ENCODE measurements around the gene C16orf74. TPM values are rescaled to one million over a fixed set of nuclear protein-coding genes. Genes with fewer than 3 reads are reported as not detected.

Gene C16orf74
- total and polyA plus RNA-seq, 5 donors from 2014 or later = 5.5 to 41.6 (median 26.2) TPM

GRCh38 chr16:85781695-85782370, 30.9 kb upstream of the C16orf74 start:
- DNase-seq (no peak), ATAC-seq (ENCODE audit: low read depth in 2 of 2) (no peak)
- Histone ChIP-seq H3K4me3 (ENCODE audit: low read depth, low read length) (no peak overlapping the region), H3K27ac (ENCODE audit: insufficient read depth, low read length, poor library complexity, severe bottlenecking) (no peak overlapping the region), H3K36me3 (ENCODE audit: control insufficient read depth, insufficient read depth, low read length) (peaks cover 56% of the 10 kb centered on the region), H3K9me3 (ENCODE audit: control insufficient read depth in 2 of 2, low read length in 2 of 2) (no peaks in the 10 kb centered on the region), H3K27me3 (ENCODE audit: control insufficient read depth, insufficient read depth, low read length) (no peaks in the 10 kb centered on the region), H3K4me1 (ENCODE audit: control insufficient read depth, insufficient read depth, low read length, poor library complexity, severe bottlenecking) (no peaks in the 10 kb centered on the region)
- Mint-ChIP-seq H3K27ac (no peak overlapping the region), H3K27me3 (no peaks in the 10 kb centered on the region), H3K4me3 (no peak overlapping the region), H3K36me3 (peaks cover 51% of the 10 kb centered on the region), H3K9me3 (no peaks in the 10 kb centered on the region), H3K4me1 (peaks cover 0 to 12% (median 2%) of the 10 kb centered on the region in 4 donors)

DNA sequence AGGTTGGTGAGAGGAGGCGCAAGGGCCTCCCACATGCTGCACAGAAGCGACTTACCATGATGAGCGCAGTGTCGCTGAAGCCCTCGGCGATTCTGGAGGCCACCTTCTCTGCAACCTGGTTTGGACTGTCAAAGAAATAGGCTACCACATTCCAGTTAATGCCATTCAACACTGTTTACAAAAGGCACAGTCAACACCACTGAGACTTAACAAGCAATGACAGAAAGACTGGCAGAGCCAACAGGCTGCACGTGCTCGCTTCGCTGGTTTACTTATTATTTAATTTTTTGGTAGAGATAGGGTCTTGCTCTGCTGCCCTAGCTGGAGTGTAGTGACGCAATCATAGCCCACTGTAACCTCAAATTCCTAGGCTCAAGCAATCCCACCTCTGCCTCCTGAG, 30.3 kb upstream of the C16orf74 start:
- DNase-seq (no peak), ATAC-seq (ENCODE audit: low read depth in 2 of 2) (no peak)
- H3K36me3 ChIP-seq (ENCODE audit: control insufficient read depth, insufficient read depth, low read length) = peaks cover 52% of the 10 kb centered on the region
- no peaks in the 10 kb centered on the region for H3K9me3 ChIP-seq (ENCODE audit: control insufficient read depth in 2 of 2, low read length in 2 of 2)
- H3K27ac ChIP-seq (ENCODE audit: insufficient read depth, low read length, poor library complexity, severe bottlenecking) = no peak overlapping the region
- H3K4me1 ChIP-seq (ENCODE audit: control insufficient read depth, insufficient read depth, low read length, poor library complexity, severe bottlenecking) = no peaks in the 10 kb centered on the region
- Mint-ChIP-seq H3K9me3 (no peaks in the 10 kb centered on the region), H3K27me3 (no peaks in the 10 kb centered on the region), H3K27ac (no peak overlapping the region), H3K4me1 (peaks cover 0 to 12% (median 2%) of the 10 kb centered on the region in 4 donors), H3K4me3 (no peak overlapping the region), H3K36me3 (peaks cover 46% of the 10 kb centered on the region)
- H3K27me3 ChIP-seq (ENCODE audit: control insufficient read depth, insufficient read depth, low read length) = no peaks in the 10 kb centered on the region
- no peak overlapping the region for H3K4me3 ChIP-seq (ENCODE audit: low read depth, low read length)

GRCh38 chr16:85780281-85780680, 29.4 kb upstream of the C16orf74 start:
- Mint-ChIP-seq H3K27me3 (no peaks in the 10 kb centered on the region), H3K36me3 (peaks cover 38% of the 10 kb centered on the region), H3K4me1 (peaks cover 0 to 6% (median 2%) of the 10 kb centered on the region in 4 donors), H3K9me3 (no peaks in the 10 kb centered on the region), H3K27ac (peak overlapping the region in 1 of 3 donors; percentile 62), H3K4me3 (no peak overlapping the region)
- Histone ChIP-seq H3K36me3 (ENCODE audit: control insufficient read depth, insufficient read depth, low read length) (peaks cover 46% of the 10 kb centered on the region), H3K4me3 (ENCODE audit: low read depth, low read length) (no peak overlapping the region), H3K4me1 (ENCODE audit: control insufficient read depth, insufficient read depth, low read length, poor library complexity, severe bottlenecking) (no peaks in the 10 kb centered on the region), H3K27me3 (ENCODE audit: control insufficient read depth, insufficient read depth, low read length) (no peaks in the 10 kb centered on the region), H3K9me3 (ENCODE audit: control insufficient read depth in 2 of 2, low read length in 2 of 2) (no peaks in the 10 kb centered on the region), H3K27ac (ENCODE audit: insufficient read depth, low read length, poor library complexity, severe bottlenecking) (no peak overlapping the region)
- no peak for DNase-seq
- no peak for ATAC-seq (ENCODE audit: low read depth in 2 of 2)

- Histone ChIP-seq H3K4me1 (ENCODE audit: control insufficient read depth, insufficient read depth, low read length, poor library complexity, severe bottlenecking) (no peaks in the 10 kb centered on the region), H3K4me3 (ENCODE audit: low read depth, low read length) (no peak overlapping the region), H3K9me3 (ENCODE audit: control insufficient read depth in 2 of 2, low read length in 2 of 2) (no peaks in the 10 kb centered on the region), H3K27me3 (ENCODE audit: control insufficient read depth, insufficient read depth, low read length) (no peaks in the 10 kb centered on the region), H3K36me3 (ENCODE audit: control insufficient read depth, insufficient read depth, low read length) (peaks cover 43% of the 10 kb centered on the region), H3K27ac (ENCODE audit: insufficient read depth, low read length, poor library complexity, severe bottlenecking) (no peak overlapping the region)
- Mint-ChIP-seq H3K4me3 (no peak overlapping the region), H3K4me1 (peaks cover 0 to 6% (median 2%) of the 10 kb centered on the region in 4 donors), H3K36me3 (peaks cover 38% of the 10 kb centered on the region), H3K27ac (no peak overlapping the region), H3K27me3 (no peaks in the 10 kb centered on the region), H3K9me3 (no peaks in the 10 kb centered on the region)
- ATAC-seq (ENCODE audit: low read depth in 2 of 2) (no peak), DNase-seq (no peak)
Measured at GRCh38 chr16:85778873-85779272, 28.0 kb upstream of the C16orf74 start.

DNA sequence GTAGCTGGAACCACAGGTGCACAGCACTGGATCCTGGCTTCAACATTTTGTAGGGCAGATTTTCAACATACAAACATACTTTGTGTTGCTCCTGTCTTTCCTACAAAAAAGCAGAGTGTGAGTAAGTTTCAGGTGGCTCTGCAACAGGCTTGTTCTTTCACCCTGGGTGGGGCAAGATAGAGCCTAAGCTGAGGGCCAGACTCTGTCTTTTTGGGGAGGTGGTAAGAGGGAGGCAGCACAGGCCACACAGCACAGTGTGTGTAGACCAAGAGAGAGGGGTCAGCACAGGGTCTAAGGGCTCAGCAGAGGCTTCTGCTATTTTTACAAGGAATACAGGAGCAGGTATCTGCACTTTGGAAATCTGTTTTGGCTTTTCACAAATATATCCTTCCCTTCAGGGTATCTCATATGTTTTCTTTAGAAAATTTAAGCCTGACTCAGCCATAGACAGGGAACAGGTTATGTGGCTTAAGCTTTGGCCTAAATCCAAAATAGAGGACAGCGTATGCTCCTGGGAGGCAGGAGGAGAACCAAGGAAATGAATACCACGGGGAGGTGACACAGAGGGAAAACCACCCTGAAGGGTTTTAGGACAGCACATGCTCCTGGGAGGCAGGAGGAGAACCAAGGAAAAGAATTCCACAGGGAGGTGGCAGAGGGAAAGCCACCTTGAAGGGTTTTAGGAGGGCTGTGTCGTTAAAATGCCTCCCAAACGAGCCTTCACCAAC, 26.9 kb upstream of the C16orf74 start:
- H3K4me1 ChIP-seq (ENCODE audit: control insufficient read depth, insufficient read depth, low read length, poor library complexity, severe bottlenecking) = no peaks in the 10 kb centered on the region
- peaks cover 0 to 2% (median under 1%) of the 10 kb centered on the region in 4 donors for H3K4me1 Mint-ChIP-seq
- no peaks in the 10 kb centered on the region for H3K27me3 ChIP-seq (ENCODE audit: control insufficient read depth, insufficient read depth, low read length)
- no peaks in the 10 kb centered on the region for H3K27me3 Mint-ChIP-seq
- no peak overlapping the region for H3K4me3 Mint-ChIP-seq
- H3K36me3 Mint-ChIP-seq = peaks cover 38% of the 10 kb centered on the region
- no peaks in the 10 kb centered on the region for H3K9me3 ChIP-seq (ENCODE audit: control insufficient read depth in 2 of 2, low read length in 2 of 2)
- no peak for DNase-seq
- no peaks in the 10 kb centered on the region for H3K9me3 Mint-ChIP-seq
- H3K36me3 ChIP-seq (ENCODE audit: control insufficient read depth, insufficient read depth, low read length) = peaks cover 37% of the 10 kb centered on the region
- H3K27ac Mint-ChIP-seq = no peak overlapping the region
- no peak for ATAC-seq (ENCODE audit: low read depth in 2 of 2)
- H3K27ac ChIP-seq (ENCODE audit: insufficient read depth, low read length, poor library complexity, severe bottlenecking) = no peak overlapping the region
- H3K4me3 ChIP-seq (ENCODE audit: low read depth, low read length) = no peak overlapping the region

DNA sequence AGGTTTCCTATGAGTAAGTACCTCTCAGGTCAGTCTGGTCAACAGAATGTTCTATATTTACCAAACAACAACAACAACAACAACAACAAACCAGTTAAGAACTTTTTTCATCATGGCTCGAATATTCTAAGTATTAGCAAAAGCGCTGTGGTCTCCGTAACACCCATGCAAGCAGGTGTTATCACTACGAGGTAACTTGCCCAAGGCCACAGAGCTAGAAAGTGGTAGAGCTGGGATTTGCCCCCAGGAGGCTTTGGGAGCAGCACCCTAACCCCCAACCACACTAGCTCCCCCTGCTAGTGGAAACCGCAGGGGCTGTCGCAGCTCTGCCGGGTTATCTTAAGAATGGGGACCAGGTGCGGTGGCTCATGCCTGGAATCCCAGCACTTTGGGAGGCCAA, 23.9 kb upstream of the C16orf74 start:
- Mint-ChIP-seq H3K4me3 (no peak overlapping the region), H3K9me3 (no peaks in the 10 kb centered on the region), H3K27ac (no peak overlapping the region), H3K36me3 (peaks cover 19% of the 10 kb centered on the region), H3K4me1 (no peaks in the 10 kb centered on the region), H3K27me3 (no peaks in the 10 kb centered on the region)
- ATAC-seq (ENCODE audit: low read depth in 2 of 2) (no peak), DNase-seq (no peak)
- Histone ChIP-seq H3K9me3 (ENCODE audit: control insufficient read depth in 2 of 2, low read length in 2 of 2) (no peaks in the 10 kb centered on the region), H3K4me1 (ENCODE audit: control insufficient read depth, insufficient read depth, low read length, poor library complexity, severe bottlenecking) (no peaks in the 10 kb centered on the region), H3K4me3 (ENCODE audit: low read depth, low read length) (no peak overlapping the region), H3K36me3 (ENCODE audit: control insufficient read depth, insufficient read depth, low read length) (peaks cover 25% of the 10 kb centered on the region), H3K27me3 (ENCODE audit: control insufficient read depth, insufficient read depth, low read length) (no peaks in the 10 kb centered on the region), H3K27ac (ENCODE audit: insufficient read depth, low read length, poor library complexity, severe bottlenecking) (no peak overlapping the region)

GRCh38 chr16:85774136-85774535, 23.2 kb upstream of the C16orf74 start:
- no peak overlapping the region for H3K4me3 Mint-ChIP-seq
- ATAC-seq (ENCODE audit: low read depth in 2 of 2) (no peak), DNase-seq (no peak)
- no peak overlapping the region for H3K27ac Mint-ChIP-seq
- peaks cover 12% of the 10 kb centered on the region for H3K36me3 Mint-ChIP-seq
- no peaks in the 10 kb centered on the region for H3K9me3 ChIP-seq (ENCODE audit: control insufficient read depth in 2 of 2, low read length in 2 of 2)
- H3K27me3 ChIP-seq (ENCODE audit: control insufficient read depth, insufficient read depth, low read length) = no peaks in the 10 kb centered on the region
- no peak overlapping the region for H3K4me3 ChIP-seq (ENCODE audit: low read depth, low read length)
- no peaks in the 10 kb centered on the region for H3K27me3 Mint-ChIP-seq
- no peaks in the 10 kb centered on the region for H3K9me3 Mint-ChIP-seq
- no peak overlapping the region for H3K27ac ChIP-seq (ENCODE audit: insufficient read depth, low read length, poor library complexity, severe bottlenecking)
- peaks cover 18% of the 10 kb centered on the region for H3K36me3 ChIP-seq (ENCODE audit: control insufficient read depth, insufficient read depth, low read length)
- H3K4me1 ChIP-seq (ENCODE audit: control insufficient read depth, insufficient read depth, low read length, poor library complexity, severe bottlenecking) = no peaks in the 10 kb centered on the region
- H3K4me1 Mint-ChIP-seq = no peaks in the 10 kb centered on the region

DNA sequence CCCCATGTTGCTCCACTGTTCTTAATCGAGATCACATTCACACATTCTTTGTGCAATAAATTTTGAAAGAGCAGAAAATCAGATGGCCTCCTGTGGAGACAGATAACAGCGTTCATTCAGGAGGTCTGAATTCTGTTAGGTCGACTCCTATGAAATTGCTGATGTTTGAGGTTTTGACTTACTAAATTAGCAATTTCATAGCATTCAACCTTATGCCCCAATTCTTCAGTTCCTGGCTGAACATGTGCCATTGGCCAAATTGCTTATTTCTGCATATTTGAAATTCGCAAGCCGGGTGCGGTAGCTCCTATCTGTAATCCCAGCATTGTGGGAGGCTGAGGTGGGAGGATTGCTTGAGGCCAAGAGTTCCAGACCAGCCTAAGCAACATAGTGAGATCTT, 22.1 kb upstream of the C16orf74 start:
- Histone ChIP-seq H3K4me3 (ENCODE audit: low read depth, low read length) (no peak overlapping the region), H3K27ac (ENCODE audit: insufficient read depth, low read length, poor library complexity, severe bottlenecking) (no peak overlapping the region), H3K27me3 (ENCODE audit: control insufficient read depth, insufficient read depth, low read length) (no peaks in the 10 kb centered on the region), H3K36me3 (ENCODE audit: control insufficient read depth, insufficient read depth, low read length) (peaks cover 8% of the 10 kb centered on the region), H3K4me1 (ENCODE audit: control insufficient read depth, insufficient read depth, low read length, poor library complexity, severe bottlenecking) (no peaks in the 10 kb centered on the region), H3K9me3 (ENCODE audit: control insufficient read depth in 2 of 2, low read length in 2 of 2) (no peaks in the 10 kb centered on the region)
- no peaks in the 10 kb centered on the region for H3K4me1 Mint-ChIP-seq
- ATAC-seq (ENCODE audit: low read depth in 2 of 2) (no peak), DNase-seq (no peak)
- H3K36me3 Mint-ChIP-seq = peaks cover 4% of the 10 kb centered on the region
- H3K27ac Mint-ChIP-seq = no peak overlapping the region
- no peaks in the 10 kb centered on the region for H3K9me3 Mint-ChIP-seq
- H3K27me3 Mint-ChIP-seq = no peaks in the 10 kb centered on the region
- no peak overlapping the region for H3K4me3 Mint-ChIP-seq

All from CD4-positive, CD25-positive, alpha-beta regulatory T cell (primary cell).